HS-27A (cell line): ENCODE measurements around the gene TRABD2B.

Experiments used
- DNase-seq: peaks from one replicate; pipeline ENCODE4 v3.0.0-alpha.2; 2012; ENCODE audit warnings: low read depth, missing footprints

Gene TRABD2B

DNA sequence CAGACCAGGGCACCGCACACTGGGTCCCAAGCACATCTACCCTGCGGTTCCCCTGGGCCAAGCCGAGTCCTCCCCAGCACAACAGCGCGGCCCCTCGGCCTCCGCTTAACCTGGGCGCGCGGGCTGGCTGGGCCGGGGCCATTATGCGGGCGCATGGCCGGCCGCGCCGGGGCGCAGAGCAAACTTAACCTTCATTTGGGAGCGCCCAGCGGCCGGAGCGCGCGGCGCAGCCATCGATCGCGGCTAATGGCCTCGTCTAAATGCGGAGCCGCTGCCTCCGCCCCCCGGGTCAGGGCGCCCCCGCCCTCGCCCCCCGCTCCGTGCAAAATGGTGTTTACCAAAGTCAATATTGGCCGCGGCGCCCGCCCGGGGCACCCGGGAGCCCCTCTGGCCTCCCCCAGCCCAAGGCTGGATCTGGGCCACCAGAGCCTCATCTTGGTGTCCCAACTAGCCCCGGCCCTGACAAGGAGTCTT lies 272.1 kb downstream of the TRABD2B start:
- DNase-seq: no peak

DNA sequence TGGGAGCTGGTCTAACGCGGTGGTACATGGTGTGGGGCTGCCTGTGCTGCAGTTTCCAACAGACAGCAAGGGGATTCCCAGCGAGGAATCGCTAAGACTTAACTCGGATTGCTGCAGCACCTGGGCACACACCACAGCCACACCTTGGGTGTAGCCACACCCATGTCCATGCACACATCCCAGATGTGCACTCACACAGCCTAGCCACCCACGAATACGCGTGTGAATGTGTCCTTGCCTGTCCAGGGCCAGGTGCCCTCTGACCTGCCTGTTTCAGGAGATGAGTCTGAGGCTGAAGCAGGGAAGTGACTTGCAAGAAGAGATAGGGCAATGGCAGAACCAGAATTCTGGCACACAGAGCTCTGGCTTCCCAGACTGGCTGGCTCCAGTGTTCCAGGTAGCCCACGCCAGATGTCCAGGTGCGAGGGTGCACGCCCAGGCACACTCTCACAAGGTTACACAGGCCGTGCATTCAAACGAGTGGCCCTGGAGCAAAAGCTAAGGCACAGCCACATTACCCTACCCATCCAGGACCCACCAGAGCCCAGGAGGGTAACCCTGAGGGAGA lies 272.7 kb downstream of the TRABD2B start:
- no peak for DNase-seq

DNA sequence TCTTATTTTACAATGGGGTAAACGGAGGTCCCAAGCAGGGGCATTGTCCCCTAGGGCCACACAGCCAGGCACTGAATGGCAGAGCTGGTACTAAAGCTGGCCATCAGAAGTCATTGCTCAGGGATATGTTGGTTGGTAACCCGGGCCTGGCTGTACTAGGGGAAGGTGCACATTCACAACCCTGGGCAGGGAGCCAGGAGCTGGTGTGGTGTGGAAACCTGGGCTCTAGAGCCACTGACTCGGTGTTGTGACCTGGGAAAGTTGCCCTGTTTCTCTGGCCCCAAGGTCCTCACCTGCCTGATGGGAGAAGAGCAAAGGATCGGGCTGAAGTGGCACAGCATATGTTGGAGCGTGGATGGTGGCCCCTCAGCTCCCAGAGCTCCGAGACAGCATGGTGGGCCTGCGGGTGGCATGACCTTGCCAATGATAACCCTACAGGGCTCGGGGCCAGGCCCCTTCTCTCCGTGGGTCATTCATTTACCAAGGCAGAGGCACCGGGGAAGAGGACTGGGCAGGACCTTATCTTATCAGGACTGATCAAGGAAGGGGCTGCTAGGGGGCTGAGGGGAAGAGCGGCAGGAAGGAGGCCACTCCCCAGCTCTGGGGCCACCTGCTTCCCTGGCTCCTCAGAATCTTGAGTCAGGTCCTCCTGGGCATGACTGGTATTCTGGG lies 274.1 kb downstream of the TRABD2B start:
- no peak for DNase-seq

DNA sequence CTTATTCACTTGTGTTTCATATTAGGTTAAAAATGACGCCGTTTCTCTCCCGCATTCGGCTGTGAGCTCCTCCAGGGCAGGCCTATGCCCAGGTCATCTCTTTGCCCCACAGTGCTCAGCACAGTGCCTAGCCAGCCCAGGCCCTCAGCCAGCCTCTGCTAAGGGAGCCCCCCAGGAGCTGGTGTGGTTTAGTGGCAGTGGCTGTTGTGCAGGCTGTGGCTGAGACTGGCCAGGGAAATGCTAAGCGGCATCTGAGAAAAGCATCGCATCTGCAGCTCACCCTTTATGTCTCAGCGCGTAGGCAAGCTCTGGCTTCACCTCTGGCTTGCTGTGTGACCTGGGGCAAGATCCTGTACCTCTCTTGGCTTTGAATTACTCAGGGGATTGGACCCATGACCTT lies 275.1 kb downstream of the TRABD2B start:
- no peak for DNase-seq

DNA sequence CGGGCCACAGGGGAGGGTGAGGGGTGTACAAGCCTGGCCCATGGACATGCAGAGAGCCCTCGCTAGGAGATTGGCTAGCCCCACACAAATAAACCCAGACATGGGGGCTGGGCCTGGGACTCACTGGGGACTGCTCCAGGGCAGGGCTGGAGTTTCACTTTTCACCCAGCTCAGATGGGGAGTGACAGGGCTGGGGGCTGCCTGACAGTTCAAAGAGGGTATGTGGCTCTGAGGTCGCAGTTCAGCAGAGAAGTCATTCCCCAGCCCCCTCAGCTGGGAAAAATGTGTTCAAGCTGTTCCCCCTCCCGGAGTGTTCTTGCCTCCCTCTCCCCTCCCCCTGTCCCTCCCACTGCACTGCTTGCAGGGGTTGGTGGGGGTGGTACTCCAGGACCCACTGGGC lies 277.1 kb downstream of the TRABD2B start:
- no peak for DNase-seq

DNA sequence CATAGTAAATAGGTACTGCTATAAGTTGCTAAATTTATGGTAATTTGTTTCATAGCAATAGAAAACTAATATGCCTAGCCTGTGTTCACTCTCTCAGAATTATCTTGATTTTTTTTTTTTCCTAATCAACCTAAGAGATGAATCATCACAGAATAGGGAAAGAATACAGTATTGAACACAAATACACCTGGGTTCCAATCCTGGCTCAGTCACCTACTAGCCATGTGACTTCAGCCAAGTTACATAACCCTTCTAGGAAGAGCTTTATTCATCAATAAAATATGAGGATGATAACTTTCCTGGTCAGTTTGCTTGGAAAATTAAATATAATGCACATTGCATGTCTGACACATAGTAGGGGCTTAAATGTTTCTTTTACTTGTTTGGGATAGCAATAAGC lies 279.8 kb downstream of the TRABD2B start:
- DNase-seq: no peak

DNA sequence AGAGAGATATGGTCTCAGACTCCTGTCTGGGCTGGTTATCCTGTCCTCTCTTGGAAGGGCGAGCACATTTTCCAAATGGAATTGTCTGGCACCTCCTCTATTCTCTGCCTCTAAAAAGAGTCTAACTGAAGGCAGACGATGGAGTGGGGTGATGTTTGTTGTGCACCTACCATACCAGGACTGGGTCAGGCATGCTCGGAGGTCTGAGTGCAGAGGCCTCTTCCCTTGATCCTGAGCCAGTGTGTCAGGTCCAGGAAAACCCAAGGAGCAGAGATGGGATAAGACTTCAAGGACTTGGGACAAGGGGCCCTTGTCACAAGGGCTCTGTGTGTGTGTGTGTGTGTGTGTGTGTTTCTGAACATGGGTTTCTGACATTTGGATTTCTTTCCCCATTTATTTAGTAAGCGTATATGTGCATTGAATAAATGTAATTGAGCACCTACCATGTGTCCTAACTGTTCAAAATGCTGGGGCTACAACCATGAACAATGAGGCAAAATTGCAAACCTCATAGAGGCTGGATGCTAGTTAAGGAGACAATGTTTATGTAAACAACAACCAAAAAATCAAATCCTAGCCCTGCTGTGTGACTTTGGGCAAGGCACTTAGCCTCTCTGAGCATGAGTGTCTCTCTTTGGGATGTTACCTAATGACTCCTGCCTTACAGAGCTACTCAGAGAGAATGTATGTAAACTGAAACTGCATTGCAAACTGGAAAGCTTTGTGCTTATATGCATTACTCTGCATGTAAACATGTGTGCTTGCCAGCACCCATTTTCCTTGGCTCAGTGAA lies 283.0 kb downstream of the TRABD2B start:
- DNase-seq: no peak

DNA sequence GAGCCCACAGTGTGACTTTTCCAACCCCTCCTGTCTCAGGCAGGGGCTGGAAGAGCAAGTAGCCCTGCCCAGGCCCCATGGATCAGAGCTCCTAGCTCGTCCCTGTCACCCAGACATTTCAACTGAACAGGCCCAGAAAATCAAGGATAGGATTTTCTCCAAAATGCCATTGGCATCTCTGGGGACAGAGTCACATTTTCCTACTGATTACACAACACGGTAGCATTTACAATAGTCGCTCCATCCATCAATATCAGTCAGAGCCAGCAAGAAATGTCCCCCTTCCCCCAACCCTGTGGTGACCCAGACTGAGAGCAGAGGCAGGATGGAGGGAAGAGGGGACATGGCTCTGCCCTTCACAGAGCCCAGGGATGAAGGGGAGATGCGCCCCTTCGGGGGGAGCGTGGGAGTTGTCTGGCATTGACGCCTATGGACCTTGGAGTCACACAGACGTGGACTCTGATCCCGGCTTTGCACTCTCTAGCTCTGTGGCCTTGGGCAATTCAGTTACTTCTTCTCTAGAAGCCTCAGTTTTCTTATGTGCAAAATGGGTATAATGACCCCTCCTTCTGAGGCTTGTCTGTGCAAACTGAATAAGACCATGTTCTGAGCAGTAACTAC lies 283.7 kb downstream of the TRABD2B start:
- DNase-seq: no peak

DNA sequence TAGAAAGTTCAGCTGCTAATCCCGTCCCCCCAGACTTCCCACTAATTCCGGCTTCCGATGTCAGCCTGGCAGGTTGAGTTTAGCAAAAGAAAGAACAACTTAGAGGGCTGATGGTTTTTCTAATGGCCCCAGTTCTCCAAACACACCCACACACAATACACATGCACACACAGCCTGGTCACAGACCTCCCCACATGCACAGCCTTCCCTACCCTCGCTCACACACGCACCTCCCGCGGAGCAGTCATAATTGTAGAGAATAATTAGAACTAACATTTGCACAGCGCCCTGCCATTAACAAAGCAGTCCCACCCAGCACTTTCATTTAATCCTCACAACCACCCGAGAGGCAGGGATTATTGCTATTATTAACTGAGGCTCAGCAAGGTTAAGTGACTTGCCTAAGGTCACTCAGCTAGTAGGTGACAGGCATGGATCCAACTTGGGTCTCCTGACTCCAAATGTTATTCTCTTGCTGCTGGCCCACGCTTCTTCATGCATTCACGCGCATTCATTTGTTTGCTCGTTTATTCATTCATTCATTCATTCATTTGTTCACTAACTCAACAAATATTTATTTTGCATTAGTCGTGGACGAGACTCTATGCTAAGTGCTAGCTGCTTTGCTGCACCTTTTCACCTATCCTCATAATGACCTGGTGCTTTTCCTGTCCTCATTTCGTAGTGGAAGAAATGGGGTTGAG lies 284.4 kb downstream of the TRABD2B start:
- no peak for DNase-seq

DNA sequence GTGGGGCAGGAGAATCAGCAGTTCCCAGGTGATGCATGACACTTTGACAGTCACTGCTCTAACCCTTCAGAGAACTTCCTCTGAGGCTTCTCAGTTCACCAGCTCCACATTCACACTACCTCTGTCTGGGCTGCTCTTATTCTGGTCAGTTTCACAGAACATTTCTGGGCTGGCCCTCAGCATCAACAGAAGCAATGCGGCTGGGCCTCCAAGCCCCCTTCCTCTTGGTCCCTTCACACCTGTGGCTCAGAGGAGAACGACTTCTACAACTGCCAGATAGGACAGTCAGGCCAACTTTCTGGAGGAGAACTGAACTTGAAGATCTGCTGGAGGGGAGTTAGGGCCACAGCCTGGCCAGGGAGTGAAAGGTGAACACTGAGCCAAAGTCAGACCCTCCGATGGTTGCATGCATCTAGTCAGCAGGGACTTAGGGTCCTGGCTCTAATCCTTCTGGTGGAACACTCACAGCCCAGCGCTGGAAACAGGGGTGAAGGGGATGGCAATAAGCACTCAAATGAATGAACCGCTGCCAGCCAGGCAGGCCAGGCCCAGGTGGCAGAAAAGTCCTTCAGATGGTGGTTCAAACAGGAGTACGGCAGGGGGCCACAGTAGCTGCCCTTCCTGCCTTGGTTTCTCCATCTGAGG lies 285.2 kb downstream of the TRABD2B start:
- DNase-seq: no peak

DNA sequence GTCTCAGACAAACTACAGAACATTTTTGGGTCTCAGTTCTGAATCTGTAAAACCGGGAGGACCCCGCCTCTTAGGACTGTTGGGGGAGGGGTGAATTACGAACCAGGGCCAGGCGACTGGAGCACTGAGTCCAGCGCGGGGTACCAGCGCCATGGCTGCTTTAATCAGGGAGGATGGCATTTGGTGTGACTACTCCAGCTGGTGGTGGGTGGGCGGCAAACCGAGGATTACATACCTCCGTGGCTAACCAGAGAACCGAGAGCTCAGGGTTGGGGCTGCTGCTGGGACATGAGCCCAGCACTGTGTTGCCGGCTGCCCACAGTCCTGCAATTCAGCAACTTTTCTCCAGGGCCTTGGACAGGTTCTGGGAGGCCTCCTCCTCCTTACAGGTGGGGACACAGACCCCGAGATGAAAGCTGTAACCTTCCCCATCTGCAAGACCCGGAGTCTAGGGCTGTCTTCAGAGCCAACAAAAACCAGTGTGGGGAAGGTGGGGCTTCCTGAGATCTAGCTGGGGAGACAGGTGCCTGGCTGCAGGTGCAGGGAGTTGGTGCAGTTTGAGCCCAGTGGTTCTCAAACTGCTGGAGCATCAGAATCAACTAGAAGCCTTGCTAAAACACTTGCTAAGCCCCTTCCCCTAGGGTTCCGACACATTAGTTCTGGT lies 285.9 kb downstream of the TRABD2B start:
- no peak for DNase-seq
